GM21381 (cell line): Measurements from ENCODE around the gene GAS2.
A peak's percentile ranks its signal among the peaks of the same experiment; 100 is the strongest.

Experiments used
- ATAC-seq: cut with Tn5 transposase; IDR thresholded peaks from one replicate; pipeline ENCODE4 v1.9.1; 2021; ENCODE audit warnings: mild to moderate bottlenecking, moderate library complexity; ENCODE audit not compliant: unreplicated experiment

Gene GAS2

DNA sequence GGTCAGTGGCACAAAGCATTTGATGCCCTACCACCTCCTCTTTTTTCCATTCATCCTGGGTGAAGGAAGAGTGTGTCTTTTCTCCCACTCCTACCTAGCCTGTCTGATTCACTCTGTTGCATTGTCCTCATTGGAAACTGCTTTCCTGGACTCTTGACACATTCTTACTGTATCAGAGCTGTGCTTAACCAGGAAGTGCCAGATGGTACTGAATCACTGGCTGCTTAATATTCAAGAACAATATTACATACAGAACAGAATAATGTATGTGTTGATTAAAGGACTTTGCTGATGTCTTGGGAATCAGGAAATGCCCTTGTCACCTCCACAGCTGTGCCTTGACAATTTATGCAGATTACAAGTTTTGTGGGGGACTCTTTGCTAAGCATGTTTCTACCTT, 118.8 kb downstream of the GAS2 start:
- no peak for ATAC-seq

- peak; percentile 86 for ATAC-seq
These were observed 120.1 kb downstream of the GAS2 start for GRCh38 chr11:22786475-22786874.

DNA sequence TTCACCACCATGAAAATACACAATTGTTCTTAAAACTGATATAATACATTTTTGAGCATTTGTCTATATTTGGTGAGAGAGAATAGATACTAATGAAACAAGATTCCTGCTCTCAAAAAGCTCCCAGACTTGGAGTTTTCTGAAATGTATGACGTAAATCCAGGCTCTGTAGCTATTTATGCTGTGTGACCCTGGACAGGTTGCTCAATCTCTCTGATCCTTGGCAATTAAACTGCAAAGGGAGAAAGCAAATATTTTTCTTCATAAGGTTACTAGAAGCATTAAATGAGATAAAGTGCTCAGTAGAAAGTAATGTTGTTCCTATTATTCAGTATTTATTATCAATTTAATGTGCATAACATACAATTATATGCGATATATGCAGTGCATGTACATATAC, 120.6 kb downstream of the GAS2 start:
- ATAC-seq = no peak

DNA sequence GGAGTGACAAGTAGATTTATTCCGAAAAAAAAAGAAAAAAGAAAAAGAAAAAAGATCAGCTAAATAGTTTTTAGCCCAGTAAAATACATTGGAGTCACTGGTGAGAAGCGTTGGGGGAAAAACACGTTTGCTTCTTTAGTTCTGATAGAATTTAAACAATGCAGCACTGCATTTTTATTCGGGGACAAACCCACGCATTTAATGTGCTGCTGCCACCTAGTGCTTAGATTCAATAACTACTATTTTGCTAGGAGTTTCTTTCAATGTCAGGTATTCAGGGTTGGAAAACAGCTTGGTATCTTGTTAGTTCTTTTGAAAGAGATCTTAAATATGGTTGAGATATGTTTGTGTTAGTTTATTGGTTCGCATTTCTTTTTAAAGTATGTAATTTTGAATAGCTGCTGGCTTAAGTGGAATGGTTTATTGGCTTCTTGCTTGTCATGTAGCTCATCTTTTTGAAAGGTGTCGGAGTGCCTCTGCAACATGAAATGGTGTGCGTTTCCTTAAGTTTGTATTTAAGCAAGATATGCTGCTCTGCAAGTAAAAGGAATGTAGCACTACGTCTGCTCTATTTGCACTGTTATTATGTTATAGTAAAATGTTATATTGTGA, 121.2 kb downstream of the GAS2 start:
- no peak for ATAC-seq

DNA sequence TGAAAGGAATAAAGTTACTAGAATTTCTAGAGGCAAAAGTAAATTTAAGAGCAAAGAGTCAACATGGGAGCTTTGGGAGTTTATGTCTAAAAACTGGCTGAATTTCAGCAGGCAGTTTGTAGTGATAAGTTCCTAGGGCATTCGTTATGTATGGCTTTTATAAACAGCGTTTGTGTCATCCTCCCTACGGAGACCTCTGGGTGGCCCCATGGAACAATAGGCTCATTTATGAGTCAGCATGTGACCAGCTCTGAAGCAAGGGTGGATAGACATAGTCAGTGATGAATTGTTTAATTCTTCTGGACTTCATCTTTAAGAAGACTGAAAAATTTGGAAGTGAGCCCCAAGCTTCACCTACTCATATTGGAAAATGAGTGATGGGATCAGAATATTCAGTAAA, 126.1 kb downstream of the GAS2 start:
- ATAC-seq = no peak

DNA sequence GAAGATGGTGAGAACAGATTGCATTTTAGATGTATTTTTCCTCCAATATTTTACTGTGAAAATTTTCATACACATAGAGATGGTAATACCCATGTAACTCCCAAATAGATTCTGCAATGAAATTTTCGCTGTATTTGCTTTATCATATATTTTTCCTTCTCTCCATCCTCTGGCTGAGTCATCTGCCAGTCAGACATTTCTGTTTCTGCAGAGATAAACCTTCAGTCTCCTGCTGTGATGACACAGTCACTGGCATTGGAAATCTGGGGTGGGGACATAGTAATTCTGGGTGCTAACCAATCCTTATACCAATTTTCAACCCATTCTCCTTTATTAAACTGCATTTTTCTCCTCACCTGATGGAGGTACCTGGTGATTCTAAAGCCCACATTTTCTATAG, 129.5 kb downstream of the GAS2 start:
- no peak for ATAC-seq

- ATAC-seq = no peak
These were observed 130.6 kb downstream of the GAS2 start for GRCh38 chr11:22797047-22797446.

DNA sequence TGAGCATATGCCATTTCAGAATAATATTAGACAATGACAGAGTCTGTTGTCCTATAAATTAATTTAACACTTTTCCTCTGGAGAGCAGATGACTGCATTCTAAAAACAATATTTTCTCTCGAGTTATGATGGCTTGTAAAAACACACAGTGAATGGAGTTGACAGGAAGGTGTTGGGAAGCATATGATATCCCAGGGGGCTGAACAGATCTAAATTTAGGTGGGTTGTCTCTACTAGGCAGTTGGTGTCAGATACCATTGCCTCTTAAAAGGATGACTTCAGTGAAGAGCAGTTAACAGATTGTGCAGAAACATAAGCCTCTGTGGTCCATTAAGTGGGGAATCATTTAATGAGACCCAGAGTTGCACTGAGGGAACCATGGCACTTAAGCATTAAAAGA, 132.5 kb downstream of the GAS2 start:
- no peak for ATAC-seq

GRCh38 chr11:22800482-22800881, 134.1 kb downstream of the GAS2 start:
- ATAC-seq = no peak

GRCh38 chr11:22802861-22803260, 136.4 kb downstream of the GAS2 start:
- no peak for ATAC-seq

DNA sequence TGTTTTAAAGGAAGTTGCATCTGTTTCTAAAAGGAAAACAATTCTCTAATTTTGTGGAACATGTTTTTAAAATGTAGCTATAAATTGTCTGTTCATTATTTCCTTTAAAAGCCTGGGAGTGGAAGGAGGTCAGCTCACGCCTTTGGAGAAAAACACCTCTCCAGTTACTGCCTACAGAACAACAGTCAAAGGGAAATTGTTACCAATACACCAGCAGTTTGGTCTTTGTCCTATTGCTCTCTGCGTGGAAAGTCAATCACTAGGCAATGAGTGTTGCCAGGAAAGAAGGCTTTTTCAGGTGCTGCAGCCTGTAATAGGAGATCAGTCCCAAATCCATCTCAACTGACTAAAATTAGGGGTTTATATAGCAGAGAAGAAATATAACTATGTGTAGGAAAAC, 141.0 kb downstream of the GAS2 start:
- ATAC-seq = no peak

- peak; percentile 97 for ATAC-seq
These were observed 141.6 kb downstream of the GAS2 start for GRCh38 chr11:22807855-22808570.

DNA sequence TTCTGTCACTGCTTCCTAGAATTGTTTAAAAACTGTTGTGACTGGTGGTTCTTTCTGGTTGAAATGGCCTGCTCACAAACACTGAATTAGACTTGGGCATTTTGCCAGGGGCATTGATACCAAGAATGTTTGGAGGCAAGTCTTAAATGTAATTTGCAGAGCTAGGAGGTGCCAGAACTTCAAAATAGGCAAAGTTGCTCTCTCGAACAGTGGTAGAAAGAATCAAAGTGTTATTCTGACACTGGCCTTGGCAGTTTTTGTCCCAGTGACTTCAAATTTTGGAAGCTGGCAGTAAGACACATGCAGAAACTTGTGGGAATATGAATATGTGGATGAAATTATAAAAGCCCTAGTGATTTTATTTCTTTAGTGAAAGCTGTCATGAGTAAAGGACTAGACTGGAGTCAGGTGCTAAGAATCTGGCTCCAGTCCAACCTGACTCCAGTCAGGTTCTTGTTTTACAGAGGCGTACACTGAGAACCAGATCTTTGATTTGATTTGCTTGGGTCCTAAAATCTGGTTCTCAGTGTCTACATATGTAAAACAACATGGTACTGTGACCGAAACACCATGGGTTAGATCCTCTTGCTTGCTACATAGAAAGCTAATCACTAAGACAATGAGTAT, 142.3 kb downstream of the GAS2 start:
- peak; percentile 16 for ATAC-seq

DNA sequence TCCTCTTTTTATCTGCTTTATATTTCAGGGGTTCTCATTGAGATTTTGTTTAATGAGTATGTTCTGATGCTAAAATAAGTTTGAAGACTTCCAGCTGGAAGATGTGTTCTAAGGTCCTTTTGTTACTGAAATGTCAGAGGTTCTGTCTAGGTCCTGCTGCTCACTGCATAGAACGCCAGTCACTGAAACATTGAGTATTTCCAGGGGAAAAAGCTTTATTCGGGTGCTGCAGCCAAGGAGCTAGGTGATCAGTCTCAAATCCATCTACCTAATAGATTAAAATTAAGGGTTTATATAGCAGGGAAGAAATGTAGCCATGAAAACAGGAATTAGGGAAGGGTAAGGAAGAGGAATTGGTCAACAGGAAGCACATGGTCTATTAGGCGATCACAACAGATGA, 143.5 kb downstream of the GAS2 start:
- ATAC-seq = no peak

- ATAC-seq = no peak
These were observed 155.8 kb downstream of the GAS2 start for GRCh38 chr11:22822203-22822602.

DNA sequence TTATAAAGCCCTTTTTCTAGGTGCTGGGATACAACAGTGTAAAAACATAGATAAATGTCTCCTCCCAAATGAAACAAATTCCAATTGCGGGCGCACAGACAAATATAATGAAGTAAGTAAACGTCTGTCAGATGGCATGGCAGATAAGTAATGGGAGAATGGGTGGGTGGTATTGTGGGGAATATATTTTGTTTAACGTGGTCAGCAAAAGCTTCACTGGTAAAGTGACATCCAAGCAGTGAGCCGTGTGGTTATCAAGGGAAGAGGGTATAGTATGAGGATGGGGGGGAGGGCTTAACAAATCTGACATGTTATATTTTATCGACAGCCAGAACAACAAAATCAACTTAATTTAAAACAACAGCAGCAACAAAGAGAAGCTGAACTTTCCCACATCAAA, 162.0 kb downstream of the GAS2 start:
- no peak for ATAC-seq

DNA sequence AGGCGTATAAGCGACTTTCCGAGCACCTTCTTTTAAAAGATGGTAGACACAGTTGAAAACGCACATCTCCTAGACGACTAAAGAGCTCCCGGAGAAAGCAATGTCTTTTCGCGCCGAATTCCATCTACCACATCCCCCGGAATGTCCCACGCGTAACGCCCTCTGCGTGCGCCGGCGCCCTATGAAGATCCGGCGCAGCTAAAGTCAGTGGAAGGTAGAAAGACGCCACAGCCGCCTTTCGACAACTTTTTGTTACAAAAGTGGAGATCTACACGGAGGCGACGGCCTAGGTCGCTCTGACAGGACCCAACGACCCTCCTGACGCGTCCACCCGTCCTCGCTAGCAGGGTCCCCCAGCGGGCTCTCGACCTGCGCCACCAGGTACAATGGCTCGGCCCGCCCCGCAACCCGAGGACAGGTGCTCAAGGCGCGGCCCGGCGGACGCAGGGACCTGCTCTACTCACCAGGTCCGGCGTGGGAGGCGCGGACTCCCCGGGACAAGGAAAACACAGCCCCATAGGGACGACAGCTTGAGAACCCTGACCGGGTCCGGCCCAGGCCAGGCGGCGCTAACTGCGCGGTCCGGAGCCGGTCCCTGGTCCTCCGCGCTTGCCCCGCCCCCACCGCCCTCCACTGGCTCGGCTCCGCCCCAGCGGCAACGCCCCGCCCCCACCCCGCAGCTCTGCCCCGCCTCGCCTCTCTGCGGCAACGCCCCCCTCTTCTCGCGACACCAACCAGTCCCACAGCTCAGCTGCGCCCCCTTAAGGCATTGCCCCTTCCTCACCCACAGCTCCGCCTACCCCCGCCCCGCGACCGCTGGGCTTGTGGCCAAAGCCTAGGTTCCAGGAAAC, 163.0 kb downstream of the GAS2 start, which contains the start of gene SVIP:
Gene SVIP (minus strand): TSS at position 571 of the 851 bp plus-strand sequence. CDS start 53 bp downstream, at position 518.
- peak; percentile 93 for ATAC-seq

DNA sequence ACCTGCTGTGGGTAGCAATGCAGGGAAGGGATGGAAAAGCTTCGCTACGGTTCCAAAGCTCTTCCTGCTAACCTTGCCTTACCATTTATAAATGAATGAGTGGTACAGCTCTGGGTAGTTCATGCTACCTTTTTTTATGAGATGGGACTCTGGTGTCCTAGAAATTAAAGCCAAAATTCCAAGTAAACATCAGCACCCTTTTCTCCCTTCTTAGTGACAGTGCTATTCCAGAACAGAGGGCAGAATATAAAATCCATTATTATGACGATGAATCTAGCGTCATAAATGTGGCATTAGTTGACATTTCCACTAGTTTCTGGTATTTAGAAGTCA, 163.6 kb downstream of the GAS2 start:
- ATAC-seq = no peak

GRCh38 chr11:22832315-22833015, 166.1 kb downstream of the GAS2 start:
- no peak for ATAC-seq

DNA sequence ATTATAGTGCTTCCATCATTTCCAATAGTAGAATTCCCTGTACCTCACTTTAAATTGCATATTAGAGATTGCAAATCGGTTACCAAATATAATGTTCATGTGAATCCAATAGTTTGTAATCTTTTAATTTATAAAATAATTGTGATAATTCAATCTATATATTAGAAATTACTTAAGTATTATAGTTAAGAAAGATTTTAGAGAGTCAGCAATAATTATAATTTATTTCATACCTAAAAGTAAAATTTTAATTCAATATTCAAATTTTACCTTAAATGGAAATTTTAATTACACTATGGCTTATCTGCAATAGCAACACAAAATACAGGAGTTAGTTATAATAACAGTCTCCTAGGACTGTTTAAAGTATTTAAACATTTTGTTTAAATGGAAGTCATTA, 180.3 kb downstream of the GAS2 start:
- no peak for ATAC-seq

DNA sequence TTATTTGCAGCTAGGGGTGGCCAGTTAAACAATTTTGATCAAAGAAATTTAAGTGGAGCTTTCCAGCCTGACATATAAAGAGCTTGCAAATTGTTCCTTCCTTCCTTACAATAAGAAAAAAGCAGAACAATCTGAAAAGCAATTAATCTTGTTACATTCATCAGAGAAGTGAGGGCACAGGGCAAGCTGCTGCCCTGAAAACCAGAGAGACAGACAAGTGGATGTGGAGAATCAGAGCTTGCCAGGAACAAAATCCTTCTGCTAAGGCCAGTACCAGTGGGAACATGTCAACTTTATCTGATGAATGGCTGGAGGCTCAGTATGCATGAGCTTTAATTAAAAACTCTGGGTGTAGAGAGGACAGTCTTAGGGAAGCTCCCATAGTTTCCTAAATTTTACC, 185.1 kb downstream of the GAS2 start:
- ATAC-seq = no peak
